COR-L47 (cell line): Measurements from ENCODE around the gene ACAP2.

Experiments used
- DNase-seq: peaks from one replicate; lab custom pipeline; 2025; lab: John Stamatoyannopoulos, UW

Gene ACAP2

DNA sequence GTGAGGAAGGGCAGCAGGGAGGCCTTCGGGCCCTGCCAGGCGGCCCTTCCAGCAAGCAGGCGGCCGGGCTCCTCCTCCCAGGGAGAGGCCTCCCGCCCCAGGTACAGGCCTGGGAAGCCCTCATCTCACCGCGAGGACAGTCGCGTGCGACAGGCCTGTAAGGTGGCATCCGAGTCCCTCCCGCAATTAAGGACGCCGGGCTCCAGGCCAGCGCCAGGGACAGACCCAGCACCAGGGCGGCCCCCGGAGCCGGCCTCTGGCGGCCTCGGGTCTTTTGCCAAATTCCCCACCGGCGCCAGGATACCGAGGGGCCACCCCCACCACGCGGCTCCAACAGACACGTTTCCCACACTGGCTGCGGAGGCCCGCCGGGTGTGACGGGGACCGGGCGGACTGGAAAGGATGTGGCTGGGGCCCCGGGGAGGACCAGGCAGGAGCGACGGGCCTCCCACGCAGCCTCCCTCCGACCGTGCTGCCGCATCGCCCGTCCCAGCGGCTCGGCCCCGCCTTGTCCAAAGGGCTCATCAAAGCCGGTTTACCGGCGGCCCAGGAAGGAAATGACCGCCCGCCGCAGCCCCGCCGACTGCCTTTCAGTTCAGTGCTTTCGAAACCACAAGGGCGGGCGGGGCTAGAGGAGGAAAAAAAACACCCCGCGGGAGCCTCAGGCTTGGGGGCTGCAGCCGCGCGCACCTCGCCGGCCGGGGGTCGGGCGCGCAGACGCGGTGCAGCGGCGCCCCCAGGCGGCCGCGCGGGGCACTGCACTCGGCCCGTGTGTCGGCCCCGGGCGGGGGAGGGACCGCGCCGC, 183.1 kb downstream of the ACAP2 start:
- peak; percentile 92 for DNase-seq

DNA sequence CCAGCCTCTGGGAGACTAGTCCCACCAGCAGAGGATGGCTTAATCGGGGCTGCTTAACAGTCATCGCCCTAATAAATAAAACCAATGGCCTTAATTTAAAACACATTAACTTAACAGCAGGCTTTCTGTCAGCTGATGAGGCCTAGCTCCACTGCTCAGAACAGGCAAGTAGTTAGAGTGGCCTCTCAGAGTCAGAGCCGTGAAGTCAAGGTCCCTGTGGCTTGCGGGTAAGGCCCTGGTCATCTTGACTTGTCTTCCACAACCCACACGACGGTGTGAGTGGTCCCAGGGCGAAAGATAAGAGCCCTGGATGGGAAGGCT, 183.7 kb downstream of the ACAP2 start:
- DNase-seq = no peak

DNA sequence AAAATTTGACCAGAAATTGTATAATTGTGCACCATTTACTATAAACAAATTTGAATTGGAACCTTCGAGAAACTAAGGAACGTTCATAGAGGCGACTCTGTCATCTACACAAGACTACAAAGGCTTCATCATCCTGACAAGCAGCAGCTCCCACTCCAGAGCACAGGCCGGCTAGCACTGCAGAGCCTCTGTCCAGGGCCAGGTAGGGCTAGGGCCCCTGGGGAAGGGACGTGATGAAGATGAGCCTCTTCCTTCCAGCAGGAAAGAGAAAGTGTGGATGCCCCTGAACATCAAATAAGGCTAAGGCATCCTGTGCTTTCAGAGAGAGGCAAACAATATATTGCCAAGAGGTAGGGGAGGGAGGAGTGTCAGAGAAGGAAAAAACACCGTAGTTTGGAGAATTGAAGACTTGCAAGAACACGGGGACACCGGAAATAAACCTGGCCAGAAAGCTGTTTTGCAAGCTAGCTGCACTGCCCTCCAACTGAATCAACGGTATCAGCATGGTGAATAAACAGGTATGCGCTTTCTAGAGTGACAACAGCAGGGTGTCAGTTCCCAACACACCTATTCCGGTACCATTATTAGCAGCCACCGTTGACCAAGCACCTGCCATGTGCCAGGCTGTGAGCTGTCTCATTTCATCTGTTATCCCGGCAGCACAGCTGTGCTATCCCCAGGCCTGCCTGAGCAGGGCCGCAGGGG, 184.2 kb downstream of the ACAP2 start:
- peak; percentile 25 for DNase-seq

DNA sequence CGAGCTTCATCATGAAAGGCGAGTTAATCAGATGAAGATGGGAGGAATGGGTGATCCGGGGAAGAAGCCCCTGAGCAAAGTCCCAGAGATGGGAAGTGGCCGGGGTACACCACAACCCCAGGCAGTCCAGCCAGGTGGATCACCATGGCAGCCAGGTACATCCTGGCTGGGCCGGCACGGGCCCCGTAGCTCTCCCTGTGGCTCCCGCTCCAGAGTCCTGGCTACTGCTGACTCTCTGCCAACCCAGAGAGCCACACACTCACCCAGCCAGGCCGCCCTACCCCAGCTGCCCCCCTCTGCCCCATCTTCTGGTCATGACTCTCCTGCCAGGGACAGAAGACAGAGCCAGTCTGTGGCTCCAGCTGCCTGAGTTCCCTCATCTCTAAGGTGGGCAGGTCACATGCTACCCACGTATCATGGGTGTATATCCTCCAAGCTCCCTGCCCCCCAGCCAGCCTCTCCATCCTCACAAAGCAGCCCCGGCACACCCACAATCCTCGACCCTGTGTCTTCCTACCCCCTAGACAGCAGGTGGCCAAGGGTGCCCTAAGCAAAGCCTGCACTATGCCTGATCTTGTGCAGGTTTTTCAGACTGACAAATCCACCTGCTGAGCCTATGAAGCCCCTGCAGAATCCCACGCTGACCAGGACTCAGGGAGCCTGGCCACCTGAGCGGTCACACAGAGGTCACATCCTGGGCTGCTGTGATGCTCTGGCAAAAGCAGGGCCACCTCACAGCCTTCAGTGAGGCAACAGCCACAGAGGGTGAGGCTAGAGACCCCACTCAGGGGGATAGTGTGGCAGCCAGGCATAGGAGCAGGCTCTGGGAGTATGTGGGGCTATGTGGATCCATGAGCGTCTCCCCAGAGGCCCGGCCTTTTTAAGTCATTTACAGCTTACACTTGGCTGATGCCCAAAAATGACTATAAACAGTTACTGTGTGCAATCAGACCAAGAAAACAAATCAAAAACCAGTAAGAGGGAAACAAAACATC, 185.1 kb downstream of the ACAP2 start:
- DNase-seq = no peak

DNA sequence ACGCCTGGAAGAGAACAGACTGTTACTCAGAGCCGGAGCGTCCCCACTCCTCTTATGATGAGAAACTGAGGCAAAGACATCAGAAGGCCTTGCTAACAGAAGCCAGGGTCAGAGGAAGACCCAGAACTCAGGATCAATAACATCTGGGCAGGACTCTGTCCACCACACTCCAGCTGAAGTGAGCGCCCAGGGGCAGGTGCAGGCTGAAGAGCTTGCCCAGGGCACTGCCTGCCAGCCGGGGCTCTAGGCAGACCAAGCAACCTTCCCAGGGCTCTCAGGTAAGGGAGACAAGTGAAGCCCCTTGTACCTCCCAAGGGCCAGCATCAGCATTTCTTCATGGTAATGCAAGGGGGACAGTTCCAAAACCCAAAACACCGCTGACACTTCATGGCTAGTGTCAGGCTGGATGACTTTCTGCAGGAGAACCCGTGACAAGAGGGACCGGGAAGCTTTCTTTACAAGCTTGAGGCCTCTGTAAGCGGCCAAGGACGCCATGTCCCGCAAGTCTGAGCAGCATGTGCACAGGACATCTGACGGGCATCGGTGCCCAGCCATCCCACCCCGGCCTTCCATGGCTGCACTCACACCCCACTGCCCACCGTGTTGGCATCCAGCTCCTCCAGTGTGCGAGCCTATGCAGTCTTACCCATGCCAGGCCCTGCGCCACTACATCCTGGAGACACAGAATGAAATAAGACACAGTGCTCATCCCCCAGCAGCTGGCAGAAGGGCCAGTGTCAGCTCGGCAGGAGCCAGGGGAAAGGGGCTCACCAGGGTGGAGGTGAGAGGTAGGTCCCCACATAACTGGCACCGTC, 186.0 kb downstream of the ACAP2 start:
- no peak for DNase-seq

DNA sequence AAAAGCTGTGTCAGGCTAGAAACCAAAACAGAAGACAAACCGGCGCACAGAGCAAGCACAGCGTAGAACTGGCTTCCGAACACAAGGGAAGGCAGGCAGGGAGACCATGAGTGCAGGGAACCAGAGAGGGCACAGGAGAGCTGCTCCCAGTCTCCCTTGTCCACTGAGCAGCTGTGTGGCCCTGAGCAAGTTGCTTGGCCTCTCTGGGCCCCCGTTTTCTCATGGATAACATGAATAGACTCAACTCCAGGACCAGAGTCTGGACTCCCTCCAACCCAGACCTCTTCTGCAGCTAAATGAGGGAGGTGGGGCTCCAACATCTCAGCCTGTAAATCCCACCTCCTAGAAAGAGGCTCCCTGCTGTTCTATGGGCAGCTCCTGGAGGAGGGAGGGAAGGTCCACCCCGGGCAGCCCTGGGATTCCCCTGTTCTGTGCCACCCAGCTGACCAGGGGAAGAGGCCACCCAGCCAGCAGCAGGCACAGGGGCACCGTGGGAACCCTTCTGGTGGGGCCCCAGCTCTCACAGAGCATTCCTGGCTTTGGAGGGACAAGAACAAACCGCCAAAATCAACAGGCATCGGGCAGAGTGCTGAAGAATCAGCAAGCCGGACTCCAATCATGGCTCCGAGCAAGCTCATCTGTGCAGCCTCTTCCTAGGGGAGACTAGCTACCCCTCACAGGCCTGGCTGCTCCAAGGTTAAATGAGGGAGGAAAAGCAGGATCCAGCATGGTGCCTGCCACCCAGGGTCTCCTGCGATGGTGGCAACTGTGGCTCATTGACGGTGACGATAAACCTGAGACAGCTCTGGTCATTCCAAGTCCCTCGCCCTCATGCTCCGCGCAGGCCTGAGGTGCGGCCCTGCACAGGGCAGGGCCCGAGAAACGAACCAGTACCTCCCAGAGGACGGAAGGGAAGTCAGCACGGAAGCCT, 187.0 kb downstream of the ACAP2 start:
- no peak for DNase-seq

DNA sequence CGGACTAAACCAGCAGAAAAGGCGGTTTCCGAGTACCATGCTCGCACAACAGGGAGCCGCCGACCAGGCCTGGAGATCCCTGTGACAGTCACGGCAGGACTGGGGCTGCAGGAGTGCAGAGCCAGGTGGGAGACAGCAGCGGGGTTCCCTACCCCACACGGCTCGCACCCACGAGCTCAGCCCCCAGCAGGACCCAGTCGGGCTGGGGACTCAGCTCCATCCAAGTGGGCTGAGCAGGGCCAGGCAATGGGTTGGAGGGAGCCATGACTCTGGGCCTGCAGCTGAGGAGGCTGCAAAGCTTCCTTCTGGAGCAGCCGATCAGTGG, 187.7 kb downstream of the ACAP2 start:
- no peak for DNase-seq

DNA sequence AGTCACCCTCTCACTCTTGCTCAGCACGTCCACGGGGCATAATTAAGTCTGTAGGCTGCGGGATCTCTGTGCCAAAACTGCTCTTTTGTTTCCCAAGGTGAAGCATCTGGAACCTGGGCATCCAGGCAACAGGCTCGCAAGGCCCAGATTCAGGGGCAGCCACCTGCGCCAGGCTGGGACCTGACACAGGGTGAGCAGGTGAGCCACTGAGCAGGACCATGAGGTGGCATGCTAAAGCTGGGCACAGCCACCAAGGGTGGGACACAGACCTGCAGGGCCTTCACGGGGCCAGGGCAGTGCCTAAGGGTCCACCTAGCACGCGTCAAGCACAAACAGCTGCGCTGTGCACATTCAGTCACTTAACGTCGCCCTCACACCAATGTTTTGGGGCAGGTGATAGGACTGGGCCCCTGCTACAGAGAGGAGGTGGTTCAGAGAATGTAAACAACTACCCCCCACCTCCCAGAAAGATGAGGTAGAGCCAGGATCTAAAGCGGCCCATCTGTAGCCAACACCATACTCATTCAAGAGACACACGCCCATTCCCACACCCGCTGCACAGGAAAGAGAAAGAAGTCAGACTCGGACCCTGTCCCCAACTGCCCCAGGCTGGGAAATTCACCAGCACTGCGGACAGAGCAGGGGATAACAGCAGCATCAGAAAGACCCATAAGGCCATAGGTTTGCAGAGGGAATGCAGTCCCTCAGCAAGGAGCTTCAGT, 188.2 kb downstream of the ACAP2 start:
- DNase-seq = no peak

DNA sequence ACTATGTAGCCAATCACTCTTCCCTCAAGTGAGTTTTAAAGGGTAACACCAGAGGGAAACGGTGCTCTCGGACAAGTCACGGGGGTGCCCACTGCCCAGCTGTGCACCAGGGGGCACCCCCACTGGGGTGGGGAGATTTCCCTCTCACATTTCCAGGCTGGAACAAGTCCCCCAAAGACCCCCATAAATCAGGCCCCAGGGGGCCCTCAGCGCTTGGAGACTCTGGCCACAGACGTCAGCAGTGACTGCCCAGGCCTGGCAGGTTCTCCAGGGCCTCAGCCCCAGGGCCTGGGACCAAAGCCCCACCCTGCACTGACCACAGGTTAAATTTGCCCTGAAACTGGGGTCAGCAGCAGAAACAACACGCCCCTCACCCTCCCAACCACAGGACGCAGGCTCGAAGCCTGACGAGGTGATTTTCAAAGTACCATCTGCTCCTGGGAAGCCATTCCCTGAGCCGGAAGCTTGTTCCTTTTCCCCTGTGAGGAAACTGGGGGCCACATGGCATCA, 188.8 kb downstream of the ACAP2 start:
- DNase-seq = no peak

DNA sequence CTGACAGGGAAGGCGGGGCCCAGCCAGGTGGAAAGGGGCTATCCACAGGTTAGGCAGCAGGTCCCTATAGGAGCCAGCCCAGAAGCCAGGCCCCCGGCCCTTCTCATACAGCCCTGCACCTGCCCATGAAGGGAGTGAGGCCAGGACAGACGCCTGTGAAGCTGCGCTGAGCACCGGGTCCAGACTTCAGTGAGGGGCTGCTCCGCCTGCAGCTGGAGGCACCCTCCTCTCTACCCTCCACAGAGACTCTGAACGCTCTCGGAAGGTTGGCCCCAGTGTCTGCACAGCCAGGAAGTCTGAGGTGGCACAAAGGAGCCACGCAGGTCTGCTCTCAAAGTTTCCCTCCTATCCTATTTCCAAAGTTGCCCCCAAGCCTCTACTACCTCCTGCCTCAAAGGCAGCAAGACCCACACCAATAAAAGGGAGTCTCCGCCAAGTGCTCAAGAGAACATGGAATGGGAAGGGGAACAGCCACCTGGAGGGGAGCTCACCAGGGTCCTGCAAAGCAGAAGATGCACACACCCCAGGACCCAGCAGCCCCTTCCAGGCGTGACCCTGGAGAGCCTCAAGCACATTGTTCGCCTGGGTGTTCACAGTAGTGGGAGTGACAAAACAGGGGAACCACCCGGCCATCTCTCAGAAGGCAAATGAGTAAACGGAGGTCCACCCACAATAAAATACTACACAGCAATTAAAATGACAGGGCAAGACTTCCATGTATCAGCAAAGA, 191.3 kb downstream of the ACAP2 start:
- DNase-seq = no peak

DNA sequence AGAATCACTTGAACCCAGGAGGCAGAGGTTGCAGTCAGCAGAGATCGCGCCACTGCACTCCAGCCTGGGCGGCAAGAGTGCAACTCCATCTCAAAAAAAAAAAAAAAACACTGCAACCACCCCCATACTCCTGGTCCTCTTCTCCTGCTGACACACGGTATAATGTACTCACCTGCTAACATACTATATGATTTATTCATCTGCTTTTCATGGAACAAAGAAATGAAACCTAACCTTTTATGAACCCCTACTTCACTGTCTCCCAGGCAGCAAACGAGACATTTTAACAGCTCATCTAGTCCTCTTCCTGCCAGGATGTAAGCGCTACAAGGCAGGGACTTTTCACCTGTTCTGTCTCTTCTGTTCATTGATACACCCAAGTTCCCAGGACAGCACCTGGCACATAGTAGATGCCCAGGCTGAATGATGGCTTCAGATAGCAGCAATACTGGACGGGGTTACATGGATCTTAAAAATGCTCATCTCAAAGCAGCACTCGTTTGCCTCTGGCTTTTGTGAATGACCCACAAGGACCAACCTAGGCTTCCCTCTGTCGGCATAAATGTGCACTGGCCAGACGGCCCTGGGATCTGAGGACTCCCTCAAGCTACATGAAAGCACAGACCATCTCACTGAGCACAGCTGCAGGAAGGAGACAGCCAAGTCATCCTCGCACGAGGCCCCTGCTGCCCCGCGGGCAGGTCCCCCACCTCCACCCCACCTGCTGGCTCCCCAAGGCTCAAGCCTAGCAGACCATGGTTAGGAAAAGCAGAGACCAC, 192.2 kb downstream of the ACAP2 start:
- DNase-seq = no peak

DNA sequence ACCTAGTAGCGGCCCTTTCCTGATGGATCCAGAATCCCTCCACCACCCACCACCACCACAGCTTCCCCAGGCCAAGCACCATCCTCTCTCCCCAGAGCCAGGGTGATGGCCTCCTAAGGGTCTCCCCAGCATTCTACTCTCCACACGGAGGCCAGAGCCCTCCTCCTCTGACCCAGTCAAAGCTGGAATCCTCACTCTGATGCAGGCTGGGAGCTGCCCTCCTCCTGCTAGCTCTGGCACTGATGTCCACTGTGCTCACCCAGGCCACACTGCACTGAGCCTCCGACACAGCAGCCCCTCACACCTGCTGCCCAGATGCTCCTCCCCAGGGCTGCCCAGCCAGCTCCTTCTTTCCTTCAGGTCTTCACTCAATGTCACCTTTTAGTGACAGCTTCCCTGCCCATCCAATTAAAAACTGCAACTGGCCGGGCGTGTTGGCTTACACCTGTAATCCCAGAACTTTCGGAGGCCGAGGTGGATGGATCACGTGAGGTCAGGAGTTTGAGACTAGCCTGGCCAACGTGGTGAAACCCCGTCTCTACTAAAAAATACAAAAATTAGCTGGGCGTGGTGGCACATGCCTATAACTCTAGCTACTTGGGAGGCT, 192.9 kb downstream of the ACAP2 start:
- no peak for DNase-seq

DNA sequence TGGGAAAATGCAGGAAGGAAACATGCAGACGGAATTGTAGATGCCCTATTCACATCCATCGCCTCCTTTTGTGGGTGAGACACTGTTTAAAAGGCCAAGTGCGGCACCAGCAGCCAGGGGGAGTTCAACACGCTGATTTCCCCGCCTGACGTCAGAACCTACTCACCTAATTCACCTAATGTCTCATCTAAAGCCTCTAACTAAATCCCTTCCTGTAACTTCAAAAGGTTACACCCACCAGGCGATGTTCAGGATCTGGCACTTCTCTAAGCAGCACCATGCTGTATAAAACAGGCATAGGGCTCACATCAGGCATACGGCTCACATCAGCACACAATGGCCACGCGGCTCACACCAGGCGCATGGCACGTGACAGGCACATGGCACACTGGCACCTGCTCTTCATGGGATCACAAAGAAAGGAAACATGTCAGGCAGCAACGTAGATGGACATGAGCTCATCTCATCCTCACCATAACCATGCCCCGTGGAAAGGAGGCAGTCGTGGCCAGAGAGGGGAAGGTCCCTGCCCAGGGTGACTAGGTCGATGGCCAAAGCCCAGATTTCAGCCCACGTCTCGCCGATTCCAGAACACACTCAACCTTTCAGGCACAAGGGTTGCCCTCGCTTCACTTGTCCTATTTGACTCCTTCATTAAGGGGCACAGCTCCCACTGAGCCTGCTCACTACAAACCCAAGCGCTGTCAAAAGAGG, 193.6 kb downstream of the ACAP2 start:
- no peak for DNase-seq

DNA sequence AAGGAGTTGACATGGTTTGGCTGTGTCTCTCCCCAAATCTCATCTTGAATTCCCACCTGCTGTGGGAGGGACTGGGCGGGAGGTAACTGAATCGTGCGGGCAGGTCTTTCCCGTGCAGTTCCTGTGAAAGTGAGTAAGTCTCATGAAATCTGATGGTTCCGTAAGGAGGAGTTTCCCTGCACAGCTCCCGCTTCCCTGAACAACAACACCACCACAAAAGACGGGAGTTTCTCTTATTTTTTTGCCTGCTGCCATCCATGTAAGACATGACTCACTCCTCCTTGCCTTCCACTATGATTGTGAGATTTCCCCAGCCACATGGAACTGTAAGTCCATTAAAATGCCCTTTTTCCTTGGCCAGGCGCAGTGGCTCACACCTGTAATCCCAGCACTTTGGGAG, 194.5 kb downstream of the ACAP2 start:
- no peak for DNase-seq

DNA sequence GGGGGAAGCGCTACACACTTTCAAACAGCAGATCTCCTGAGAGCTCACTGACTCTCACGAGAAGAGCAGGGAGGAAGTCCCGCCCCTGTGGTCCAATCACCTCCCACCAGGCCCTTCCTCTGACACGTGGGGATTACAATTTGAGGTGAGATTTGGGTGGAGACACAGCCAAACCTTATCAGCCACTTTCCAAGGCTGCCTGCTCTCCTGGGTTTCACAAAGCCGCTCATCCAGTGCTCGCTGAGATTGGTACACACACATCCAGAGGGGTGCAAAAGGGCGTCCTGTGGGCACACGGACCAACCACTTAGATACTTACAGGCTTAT, 195.0 kb downstream of the ACAP2 start:
- no peak for DNase-seq

DNA sequence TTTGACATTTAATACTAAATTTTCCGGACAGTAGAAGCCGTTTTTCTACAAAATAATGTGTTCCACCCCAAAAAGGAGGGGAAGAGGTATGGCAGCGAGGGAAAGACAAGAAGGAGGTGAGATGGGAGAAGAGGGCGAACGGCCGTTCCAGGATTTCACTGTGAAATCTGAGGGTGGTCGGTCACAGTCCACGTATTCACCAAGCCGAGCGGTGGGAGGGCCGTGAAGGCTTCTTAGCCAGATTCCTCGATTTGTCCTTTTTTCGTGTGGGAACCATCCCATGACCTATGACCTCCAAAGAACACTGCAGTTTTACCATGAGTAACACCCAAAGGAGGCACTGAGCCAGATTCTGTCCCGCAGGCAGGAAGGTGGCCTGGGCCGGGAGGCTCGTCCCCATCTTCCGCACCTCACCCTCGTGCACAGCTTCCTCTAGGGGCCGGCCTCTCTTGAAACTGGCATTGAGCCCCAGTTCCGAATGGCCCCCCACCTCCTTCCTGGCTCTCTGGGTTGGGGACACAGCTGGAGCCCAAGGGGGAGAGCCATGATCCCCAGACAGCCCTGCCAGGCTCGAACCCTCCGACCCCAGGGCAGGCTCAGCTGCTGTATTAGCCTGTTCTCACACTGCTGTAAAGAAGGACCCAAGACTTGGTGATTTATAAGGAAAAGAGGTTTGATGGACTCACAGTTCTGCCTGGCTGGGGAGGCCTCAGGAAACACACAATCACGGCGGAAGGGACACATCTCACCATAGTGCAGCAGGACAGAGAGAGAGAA, 195.5 kb downstream of the ACAP2 start:
- DNase-seq = no peak

DNA sequence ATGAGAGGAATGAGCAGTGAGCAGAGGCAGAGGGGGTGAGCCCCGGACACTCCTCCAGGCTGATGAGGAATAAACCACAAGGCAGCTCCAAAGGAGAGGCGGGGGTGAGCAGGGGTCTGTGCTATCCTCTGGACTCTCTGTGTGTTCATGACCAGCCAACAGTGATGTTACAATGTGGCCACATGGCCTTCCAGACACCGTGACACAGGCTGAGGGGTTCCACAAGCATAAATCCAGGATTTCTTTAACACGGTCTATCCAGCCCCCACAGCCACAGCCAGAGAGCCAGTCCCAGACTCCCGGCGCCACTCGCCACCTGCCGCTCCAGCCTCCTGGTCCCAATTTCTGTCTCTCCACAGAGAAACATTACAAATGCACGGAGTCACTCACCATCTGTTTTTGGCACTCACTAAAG, 196.2 kb downstream of the ACAP2 start:
- DNase-seq = no peak
